NCI-H2171 treated with DMSO at 0.1 percent for 48 hours (cell line): ENCODE results near the gene WNT5A.
"Not testable (repeated sequence)": the region's sequence is repeated elsewhere in the genome, so short reads cannot be mapped to it uniquely, and the experiment has no call there.

Experiments
- DNase-seq: peaks from one replicate; lab custom pipeline; 2025; lab: John Stamatoyannopoulos, UW

Gene WNT5A

DNA sequence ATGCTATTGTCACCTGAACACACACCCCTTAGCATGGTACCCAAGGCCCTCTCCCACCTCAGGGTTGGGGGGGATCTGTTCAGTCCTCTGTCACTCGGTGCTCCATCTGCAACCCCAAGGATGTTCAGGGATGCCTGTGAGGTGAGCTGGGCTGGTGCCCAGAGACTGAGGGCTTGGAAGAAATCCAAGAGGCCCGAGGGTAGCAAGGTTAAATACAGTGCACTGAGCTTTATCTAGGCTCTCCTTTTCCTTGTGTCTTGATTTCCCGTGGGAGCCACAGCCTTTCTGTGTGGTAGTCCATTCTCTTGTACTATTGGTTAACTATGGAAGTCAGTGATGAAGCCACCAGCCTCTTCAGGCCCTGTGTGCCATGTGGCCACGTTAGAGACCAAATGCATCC, 18.7 kb upstream of the WNT5A start:
- no peak for DNase-seq

- not testable (repeated sequence) for DNase-seq
These were observed 18.0 kb upstream of the WNT5A start for GRCh38 chr3:55505102-55505501.

DNA sequence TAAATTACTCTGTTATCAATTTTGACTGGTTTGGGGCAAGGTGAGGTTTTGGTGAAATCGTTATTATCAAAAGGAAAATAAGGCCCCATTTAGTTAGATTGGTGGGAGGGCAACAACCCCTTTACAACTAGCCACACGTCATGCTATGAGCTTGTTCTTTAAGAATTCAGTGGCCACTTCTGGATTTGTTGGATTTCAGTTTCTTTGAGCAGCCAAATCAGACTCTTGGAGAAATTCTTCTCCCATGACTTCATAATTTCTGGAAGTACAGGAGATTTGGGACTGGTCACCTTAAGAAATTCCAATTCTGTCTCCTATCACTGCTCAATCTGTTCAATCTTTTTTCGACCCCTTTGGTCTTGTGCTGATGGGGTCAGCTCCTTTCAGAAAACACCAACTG, 14.8 kb upstream of the WNT5A start:
- no peak for DNase-seq

DNA sequence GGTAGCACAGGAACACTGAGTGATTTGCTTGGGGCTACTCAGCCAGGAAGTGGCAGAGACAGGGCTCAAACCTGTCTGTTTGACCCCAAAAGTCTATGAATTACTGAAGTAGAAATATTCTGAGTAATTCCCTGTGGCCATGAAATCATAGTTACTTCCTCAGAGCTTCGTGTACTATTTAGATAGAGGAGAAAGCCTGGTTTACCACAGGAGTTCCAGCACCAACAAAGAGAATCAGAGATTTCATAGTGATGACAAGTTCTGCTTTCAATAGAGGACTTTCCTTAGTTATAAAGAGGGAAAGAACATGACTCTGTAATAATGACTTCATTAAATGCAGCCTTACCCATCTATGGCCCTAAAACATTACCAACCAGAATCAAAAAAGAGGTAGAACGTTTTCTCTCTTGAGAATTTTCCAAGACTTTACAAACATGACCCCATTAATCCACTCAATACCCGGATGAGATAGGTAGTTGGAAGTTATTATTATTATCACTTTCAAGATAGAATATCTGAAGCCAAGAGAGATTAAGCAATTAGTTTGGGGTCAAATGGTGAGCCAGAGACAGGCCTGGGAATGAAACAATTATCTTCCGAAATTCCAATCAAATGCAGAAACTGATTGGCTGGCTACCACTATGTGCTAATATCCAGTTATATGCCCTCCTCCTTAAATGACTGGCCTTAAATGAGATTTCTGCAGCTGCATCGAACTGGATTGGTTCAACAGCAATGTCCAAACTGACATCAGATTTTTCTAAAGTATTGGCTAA, 13.6 kb upstream of the WNT5A start:
- DNase-seq: no peak

- DNase-seq: no peak
These were observed 11.4 kb upstream of the WNT5A start for GRCh38 chr3:55498520-55498919.

- DNase-seq: no peak
These were observed 10.1 kb upstream of the WNT5A start for GRCh38 chr3:55497250-55497649.

DNA sequence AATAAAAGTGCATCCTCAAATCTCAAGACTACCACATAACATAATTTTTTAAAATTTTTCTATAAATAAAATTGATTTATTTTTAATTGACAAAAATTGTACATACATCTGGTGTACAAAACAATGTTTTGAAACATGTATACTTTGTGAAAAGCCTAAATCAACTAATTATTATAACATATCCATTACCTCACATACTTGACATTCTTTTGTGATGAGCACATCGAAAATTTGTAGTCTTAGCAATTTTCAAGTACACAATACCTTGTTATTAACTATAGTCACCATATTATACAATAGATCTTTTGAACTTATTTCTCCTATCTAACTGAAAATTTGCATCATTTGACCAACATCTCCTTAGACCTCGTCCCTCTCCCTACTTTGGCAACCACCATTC, 7.9 kb upstream of the WNT5A start:
- DNase-seq: no peak

DNA sequence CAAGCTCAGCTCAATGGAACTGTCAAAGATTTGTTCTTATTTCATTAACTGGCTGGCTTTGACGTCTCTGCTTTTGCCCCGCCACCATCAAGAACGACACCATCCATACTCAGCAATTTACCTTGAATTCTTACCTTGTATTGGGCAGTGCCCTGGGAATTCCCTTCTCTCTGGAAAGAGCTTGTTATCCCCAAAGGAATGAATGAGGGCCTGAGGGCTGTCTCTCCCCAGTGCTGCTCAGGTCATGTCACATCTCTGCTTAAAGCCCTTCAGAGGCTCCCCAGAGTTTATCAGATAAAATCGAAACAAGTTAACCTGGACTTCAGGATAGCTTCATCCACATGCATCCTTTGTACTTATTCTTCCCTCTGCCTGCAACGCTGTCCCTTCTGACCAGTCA, 5.9 kb upstream of the WNT5A start:
- DNase-seq: no peak

DNA sequence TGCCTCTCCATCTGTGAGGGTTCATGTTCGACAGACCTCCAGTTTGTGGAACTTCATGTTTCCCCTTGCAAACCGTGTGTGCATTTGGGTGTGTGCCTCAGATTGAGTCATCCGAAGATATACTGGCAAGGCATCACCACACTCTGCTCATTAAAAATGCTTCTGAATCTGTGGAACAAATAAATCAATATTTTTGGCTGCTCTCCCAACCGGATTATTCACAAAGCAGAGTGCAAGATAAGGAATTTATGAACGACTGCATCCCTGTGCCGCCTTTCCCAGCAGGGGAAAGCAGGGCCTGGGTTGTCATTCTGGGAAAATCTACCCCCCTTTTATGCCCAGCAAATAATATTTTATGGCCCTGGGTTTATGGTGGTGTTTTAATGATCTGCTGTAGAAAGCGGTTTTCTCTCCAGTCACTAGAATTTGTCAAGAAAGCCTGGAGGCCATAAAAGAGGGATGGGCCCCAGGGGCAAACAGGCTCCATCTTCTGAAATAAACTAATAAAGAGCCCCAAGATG, 4.2 kb upstream of the WNT5A start:
- no peak for DNase-seq

DNA sequence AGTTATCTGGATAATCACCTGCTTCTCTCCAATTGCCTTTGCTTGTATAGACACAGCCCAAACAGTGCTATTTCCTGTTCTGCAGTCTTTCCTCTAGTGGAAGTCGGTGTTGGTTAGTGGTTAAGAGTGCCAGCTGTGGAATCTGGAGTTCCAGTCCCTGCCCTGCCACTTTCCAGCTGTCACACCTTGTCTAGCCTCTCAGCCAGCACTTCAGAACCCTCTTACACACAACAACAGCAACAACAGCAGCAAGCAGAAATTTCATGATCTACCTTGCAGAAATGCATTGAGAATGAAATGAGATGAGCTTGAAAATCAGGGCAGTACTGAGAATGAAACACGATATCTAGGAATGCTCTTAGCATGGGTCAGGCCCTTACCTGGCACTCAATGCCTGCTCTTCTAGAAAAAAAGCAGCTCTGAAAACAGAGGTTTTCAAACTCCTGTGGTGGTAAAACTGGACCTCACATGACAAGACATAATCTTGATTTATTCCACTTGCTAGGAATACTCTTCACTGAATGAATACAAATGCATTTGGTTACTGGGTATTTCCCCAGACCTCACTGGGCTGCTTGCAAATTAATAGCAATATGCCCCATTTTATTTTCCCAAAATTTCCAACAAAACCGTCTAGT, 3.3 kb upstream of the WNT5A start:
- peak; percentile 12 for DNase-seq

DNA sequence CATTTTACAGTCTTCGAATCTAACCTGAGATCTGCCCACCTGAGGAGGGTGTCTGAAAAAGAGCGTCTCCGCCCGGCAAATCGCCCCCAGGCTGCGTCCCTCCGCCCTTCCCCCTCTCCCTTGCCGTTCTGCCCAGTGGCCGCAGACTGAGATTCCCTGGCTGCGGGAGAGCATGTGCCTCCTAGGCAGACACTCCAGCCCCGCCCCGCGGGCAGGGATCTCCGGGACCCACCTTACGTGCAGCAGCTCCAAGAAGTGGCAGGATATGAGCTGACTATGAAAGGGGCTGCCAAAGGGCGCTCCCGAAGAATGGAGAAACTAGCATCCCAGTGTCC, 2.7 kb upstream of the WNT5A start:
- no peak for DNase-seq

DNA sequence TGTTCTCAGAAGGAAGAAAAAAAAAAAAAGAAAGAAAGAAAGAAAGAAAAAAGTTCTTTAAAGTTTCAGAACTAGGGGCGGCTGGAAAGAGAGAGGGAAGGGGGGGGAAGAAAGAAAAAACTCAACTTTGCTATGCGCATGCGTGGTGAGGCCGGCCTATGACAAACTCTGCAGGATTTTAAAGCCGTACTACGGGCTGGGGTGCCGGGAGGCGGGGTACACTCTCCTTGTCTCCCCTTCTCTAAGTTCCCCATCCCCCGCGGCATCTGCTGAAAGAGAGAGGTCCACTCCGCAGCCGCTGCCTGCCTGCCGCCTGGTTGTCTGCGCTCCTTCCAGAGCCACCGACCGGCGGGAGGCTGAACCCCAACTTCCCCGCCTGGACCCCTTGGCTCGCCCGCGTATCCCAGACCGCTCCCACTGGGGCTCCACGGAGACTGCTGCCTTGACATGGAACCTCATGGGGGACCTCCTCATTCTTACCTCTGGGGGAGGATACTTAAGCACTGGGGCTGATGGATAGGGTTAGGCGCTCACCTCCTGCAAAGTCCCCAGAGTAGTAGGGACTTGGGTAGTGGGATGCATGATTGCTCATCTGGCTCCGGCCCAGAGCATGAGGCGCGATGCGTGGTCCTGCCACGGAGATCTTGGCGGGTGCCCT, 1.4 kb upstream of the WNT5A start:
- peak; percentile 17 for DNase-seq

- peak; percentile 27 for DNase-seq
These were observed 505 bp upstream of the WNT5A start for GRCh38 chr3:55487381-55488241.

DNA sequence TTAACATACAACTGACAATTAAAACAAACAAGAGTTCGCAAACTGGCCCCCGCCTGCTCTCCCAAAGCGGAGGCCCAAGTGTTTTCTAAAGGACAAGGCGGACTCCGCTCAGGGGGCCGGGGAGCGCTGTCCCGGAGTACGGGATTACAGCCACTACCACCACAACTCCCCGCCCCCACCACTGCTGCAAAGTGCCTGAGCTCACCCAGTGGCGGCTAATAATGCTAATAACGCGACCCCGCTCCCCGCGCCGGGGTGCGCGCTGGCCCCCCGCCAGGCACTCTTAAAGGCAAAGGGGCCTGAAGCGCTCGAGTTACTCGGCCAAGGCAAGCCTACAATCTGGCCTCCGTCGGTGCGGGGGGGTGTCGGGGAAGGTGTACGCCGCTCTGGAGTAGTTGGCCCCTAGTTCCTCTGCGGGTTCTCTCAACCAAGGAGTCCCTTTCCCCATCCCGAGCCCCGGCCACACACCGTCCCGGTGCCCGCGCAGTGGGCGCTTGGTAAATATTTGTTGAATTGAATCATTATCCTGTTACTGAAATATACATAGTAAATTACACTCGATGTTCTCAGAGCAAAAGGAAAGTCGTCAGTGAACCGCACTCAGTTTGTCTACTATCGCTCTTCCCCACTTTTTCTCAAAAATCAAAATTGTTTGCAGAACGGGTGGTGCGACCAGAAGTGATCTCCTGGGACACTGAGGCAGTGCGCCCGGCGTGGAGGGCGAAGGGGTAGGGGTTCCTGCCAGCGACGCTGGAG, 827 bp downstream of the WNT5A start:
- peak; percentile 17 for DNase-seq

DNA sequence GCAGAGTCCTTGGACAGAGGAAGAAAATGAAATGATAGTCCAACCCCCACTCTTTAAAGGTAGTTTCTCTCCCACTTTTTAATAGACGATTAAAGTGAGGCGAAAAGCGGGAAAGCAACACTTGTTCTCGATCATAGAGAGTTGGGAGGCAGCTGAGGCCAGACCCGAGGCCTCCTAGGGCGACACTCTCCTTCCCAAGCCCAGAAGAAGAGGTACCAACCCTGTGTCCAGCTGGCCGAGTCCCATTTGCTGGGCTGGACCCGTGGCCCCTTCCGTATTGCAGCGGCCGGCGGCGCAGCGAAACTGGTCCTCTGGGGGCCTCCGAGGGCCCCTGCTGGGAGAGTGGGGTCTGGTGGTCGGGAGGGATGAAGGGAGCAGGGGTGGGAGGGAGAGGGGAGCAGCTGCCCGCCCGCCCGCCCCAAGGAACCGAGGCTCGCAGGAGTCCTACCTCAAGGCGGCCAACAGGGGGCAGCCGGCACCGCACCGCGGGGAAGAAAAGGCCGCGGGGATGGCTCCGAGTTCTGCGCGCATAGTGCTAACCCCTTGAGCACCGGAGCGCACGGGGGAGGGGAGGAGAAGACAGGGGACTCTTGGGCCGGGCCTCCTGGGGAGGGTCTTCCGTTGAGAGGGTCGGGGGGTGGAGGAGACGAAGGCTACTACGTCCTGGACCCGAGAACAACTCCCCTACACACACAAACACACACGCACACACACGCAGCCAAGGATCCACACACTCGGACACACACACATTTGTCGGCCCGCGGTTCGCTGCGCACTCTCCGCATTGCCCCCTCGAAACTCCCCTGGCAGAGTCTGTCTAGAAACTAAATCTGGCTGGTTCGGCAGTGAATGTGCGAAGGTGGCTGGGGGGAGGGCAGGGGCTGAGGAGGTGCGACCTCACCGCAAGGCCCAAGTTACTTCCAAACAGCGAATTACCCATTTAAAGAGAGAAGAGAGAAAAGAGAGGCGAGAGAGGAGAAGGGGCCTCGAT, 2.0 kb downstream of the WNT5A start:
- peak; percentile 51 for DNase-seq

GRCh38 chr3:55484191-55484689, 2.9 kb downstream of the WNT5A start:
- no peak for DNase-seq

GRCh38 chr3:55483196-55484095, 3.7 kb downstream of the WNT5A start:
- no peak for DNase-seq

GRCh38 chr3:55482496-55483195, 4.5 kb downstream of the WNT5A start:
- DNase-seq: no peak
